ENCODE data around the gene CC2D2A. TPM values are rescaled to one million over a fixed set of nuclear protein-coding genes. Genes with fewer than 3 reads are reported as not detected.

CC2D2A gene
- total RNA-seq, 1 donor from 2014 or later = 25.8 TPM

DNA sequence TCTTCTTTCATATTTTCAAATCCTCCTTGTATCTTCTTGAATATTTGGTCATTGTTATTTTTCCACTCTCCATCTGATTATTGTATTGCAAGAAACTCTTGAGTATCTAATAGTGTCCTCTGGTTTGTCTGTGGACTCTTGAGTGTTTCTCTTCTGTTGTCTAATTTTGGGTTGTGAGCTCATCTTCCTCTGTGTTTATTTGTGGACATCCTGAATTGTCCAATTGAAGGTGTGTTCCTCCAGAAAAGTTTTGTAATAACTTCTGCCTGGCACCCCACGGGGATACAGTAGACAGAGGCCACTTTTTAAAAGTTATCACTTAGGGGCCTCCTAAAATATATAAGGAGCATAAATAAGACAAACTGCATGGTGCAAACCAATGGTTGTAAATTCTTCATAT is 3.1 kb upstream of the CC2D2A start:
- Mint-ChIP-seq H3K27ac (no peak overlapping the region), H3K4me1 (ENCODE audit: low read depth) (peaks cover 5% of the 10 kb centered on the region), H3K36me3 (ENCODE audit: insufficient read depth) (no peaks in the 10 kb centered on the region), H3K9me3 (ENCODE audit: low read depth) (no peaks in the 10 kb centered on the region), H3K27me3 (peaks cover 2% of the 10 kb centered on the region), H3K4me3 (ENCODE audit: low read depth) (no peak overlapping the region)
- TF ChIP-seq, protein P1, sequence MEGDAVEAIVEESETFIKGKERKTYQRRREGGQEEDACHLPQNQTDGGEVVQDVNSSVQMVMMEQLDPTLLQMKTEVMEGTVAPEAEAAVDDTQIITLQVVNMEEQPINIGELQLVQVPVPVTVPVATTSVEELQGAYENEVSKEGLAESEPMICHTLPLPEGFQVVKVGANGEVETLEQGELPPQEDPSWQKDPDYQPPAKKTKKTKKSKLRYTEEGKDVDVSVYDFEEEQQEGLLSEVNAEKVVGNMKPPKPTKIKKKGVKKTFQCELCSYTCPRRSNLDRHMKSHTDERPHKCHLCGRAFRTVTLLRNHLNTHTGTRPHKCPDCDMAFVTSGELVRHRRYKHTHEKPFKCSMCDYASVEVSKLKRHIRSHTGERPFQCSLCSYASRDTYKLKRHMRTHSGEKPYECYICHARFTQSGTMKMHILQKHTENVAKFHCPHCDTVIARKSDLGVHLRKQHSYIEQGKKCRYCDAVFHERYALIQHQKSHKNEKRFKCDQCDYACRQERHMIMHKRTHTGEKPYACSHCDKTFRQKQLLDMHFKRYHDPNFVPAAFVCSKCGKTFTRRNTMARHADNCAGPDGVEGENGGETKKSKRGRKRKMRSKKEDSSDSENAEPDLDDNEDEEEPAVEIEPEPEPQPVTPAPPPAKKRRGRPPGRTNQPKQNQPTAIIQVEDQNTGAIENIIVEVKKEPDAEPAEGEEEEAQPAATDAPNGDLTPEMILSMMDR (IDR thresholded peaks at IDR 0.05; ENCODE audit: unreplicated experiment) = no peak
- no peak for DNase-seq (ENCODE audit: low spot score, unreplicated experiment)

DNA sequence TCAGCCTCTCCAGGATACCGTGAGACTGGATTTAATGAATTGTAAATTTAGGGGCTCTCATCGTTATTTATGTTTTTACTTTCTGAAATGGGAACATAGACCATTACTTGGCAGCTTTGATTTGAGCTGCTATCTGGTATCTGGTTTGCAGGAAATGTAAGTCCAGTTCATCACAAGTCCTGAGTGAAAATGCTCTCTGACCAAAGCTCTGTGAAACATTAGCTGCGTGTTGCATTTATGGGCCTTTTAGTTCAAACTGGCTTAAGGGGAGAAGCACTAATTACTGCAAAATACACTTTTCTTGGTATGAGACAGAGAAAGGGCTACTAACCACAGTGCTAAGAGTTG is 420 bp downstream of the CC2D2A start:
- no peaks in the 10 kb centered on the region for H3K9me3 Mint-ChIP-seq (ENCODE audit: low read depth)
- no peak for DNase-seq (ENCODE audit: low spot score, unreplicated experiment)
- H3K4me3 Mint-ChIP-seq (ENCODE audit: low read depth) = peak overlapping the region; percentile 85
- H3K27me3 Mint-ChIP-seq = peaks cover 2% of the 10 kb centered on the region
- peaks cover 1% of the 10 kb centered on the region for H3K36me3 Mint-ChIP-seq (ENCODE audit: insufficient read depth)
- TF ChIP-seq, protein P1 (IDR thresholded peaks at IDR 0.05; ENCODE audit: unreplicated experiment) = no peak
- H3K4me1 Mint-ChIP-seq (ENCODE audit: low read depth) = peaks cover 5% of the 10 kb centered on the region
- H3K27ac Mint-ChIP-seq = peak overlapping the region; percentile 33

DNA sequence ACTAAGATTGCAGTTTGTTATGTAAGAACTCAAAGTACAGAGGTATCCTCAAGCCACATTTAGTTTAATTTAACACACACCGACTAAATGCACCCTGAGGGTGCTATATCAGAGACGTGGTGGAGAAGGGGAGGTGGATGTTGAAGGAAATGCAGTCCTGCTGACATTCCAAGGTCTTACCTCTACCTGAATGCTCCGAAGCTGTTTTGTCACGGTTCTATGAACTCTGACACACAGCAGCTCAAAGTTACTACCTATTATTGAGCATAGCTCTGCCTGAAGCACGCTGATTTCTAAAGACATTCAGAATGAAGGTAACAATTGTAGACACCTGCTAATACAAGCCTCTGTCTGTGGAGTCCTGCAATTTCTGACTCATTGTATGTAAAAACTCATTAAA is 6.7 kb downstream of the CC2D2A start:
- Mint-ChIP-seq H3K27me3 (no peaks in the 10 kb centered on the region), H3K4me3 (ENCODE audit: low read depth) (no peak overlapping the region), H3K36me3 (ENCODE audit: insufficient read depth) (peaks cover 4% of the 10 kb centered on the region), H3K9me3 (ENCODE audit: low read depth) (no peaks in the 10 kb centered on the region), H3K4me1 (ENCODE audit: low read depth) (peaks cover 8% of the 10 kb centered on the region), H3K27ac (no peak overlapping the region)
- DNase-seq (ENCODE audit: low spot score, unreplicated experiment) = no peak
- TF ChIP-seq, protein P1 (IDR thresholded peaks at IDR 0.05; ENCODE audit: unreplicated experiment) = no peak

DNA sequence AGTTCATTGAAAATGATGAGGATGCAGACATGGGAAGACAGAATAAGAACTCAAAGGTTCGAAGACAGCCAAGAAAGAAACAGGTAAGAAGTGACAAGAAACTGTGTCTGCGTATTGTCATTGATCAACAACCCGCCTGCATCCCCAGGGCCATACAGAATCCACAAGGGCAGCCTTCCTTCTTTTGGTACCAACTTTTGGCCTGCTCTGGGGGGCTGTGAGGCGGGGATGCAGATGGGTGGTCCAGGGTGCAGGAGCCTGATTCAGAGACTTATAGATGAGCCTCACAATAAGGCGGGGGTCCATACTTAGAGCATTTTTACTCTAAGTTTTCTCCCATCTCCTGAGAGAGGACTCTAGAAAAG is 9.0 kb downstream of the CC2D2A start:
- peaks cover 9% of the 10 kb centered on the region for H3K36me3 Mint-ChIP-seq (ENCODE audit: insufficient read depth)

DNA sequence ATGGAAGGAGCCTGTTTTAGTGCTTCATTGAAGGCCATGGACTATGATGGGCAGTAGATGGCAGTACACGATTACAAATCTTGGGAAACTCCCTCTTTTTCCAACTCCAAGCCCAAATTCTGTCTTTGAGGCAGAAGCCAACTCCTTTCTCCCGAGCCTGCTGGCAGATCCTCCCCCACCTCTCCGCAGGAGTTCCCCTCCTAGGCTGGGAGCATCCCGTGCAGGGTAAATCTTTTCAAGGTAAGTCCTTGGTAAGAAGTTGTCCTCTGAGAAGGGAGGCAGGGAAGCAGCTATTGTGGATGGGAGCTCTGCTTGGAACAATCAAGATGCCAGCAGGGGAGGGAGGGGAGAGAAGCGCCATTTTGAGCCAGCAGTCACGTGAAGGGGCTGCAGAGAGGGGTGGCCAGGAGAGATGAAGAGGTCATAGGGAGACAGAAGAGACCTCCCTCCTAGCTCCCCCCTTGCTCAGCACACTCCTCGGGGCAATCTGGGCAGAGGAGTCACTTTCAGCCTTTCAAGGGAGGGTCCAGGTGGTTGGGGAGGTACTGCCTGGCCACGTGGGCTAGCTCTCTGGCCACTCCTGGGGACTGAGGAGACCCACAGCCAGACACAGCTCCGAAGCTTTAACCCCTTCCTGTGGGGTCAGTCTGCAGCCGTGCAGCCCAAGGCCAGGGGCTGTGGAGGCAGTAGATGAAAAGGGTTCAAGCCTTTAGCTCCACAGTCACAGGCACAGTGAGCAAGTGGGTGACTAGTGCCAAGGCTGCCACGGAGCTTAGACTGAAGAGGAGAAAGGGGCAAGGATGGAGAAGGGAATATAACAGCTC is 9.6 kb downstream of the CC2D2A start:
- peak; percentile 38 for DNase-seq (ENCODE audit: low spot score, unreplicated experiment)
- peaks cover 15% of the 10 kb centered on the region for H3K36me3 Mint-ChIP-seq (ENCODE audit: insufficient read depth)
- no peaks in the 10 kb centered on the region for H3K27me3 Mint-ChIP-seq
- H3K27ac Mint-ChIP-seq = peak overlapping the region; percentile 96
- TF ChIP-seq, protein P1 (IDR thresholded peaks at IDR 0.05; ENCODE audit: unreplicated experiment) = peak; percentile 71
- peaks cover 4% of the 10 kb centered on the region for H3K9me3 Mint-ChIP-seq (ENCODE audit: low read depth)
- H3K4me3 Mint-ChIP-seq (ENCODE audit: low read depth) = peak overlapping the region; percentile 84
- H3K4me1 Mint-ChIP-seq (ENCODE audit: low read depth) = peaks cover 8% of the 10 kb centered on the region

More for the DNA sequence above, 9.0 kb downstream of the CC2D2A start:
- TF ChIP-seq, protein P1 (IDR thresholded peaks at IDR 0.05; ENCODE audit: unreplicated experiment) = no peak
- Mint-ChIP-seq H3K9me3 (ENCODE audit: low read depth) (no peaks in the 10 kb centered on the region), H3K27ac (no peak overlapping the region), H3K4me3 (ENCODE audit: low read depth) (peak overlapping the region; percentile 84), H3K27me3 (no peaks in the 10 kb centered on the region), H3K4me1 (ENCODE audit: low read depth) (peaks cover 8% of the 10 kb centered on the region)
- no peak for DNase-seq (ENCODE audit: low spot score, unreplicated experiment)

All from progenitor cell of endocrine pancreas (in vitro differentiated cells).